ENCODE data around the gene C8G.

C8G gene

DNA sequence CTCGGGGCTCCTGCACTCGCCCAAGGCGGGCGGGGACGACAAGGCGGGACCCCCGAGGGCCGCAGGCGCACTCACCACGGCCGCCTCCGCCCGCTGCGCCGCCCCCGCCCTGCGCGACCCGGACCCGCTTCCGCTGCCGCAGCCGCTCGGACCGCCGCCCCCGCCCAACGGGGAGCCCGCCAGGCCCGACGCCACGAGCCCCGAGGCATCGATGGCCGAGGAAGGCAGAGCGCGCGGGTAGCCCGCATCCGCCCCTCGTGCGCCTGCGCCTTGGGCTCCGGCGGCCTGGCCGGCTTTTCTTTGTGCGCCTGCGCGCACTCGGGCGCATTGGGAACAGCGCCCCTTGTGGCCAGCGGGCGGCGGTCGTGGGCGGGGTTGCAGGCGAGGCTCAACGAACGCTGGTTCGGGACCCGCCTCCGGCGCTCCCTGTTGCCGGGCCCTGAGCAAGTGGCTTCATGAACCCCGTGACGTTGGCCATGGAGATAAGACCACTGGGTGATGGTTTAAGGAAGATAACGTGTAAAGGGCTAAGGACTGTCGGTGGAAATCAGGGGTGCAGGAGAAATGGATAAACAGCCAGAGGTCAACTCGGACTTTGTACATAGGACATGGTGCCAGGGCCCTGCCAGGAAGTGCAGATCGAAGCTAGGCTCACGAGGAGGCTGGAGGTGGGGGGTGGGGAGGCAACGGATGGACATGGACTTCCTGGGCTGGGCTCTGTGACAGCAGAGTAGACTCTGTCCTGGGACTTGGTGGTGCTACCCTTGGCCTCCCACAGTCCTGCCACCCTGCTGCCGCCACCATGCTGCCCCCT, at the start of gene C8G, which contains the start of gene FBXW5:
TSS of gene C8G (plus strand) at position 725 of the 814 bp plus-strand sequence. CDS start at position 803, 78 bp downstream.
TSS of gene FBXW5 (minus strand) at position 220 of the 814 bp plus-strand sequence. CDS start 655 bp downstream, outside the sequence.
- peak; percentile 93 for DNase-seq

DNA sequence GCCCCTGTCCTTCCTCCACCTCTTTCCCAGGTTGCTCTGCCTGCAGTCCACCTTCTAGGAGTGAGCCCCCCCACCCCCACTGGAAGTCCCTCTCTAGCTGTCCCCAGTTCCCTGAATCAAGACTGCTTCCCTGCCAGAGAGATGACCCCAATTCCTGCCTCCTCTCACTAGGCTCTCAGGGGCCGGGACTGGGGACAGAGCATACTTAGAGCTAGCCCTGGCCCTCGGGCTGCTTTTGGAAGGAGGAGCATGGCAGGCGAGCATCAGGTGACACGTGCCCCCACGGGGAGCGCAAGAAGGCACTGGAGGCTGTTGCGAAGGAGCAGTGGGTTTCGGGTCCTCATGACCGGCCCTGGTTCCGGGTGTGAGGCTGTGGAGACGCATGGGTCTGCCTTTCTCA, 49.0 kb upstream of the C8G start:
- no peak for DNase-seq

DNA sequence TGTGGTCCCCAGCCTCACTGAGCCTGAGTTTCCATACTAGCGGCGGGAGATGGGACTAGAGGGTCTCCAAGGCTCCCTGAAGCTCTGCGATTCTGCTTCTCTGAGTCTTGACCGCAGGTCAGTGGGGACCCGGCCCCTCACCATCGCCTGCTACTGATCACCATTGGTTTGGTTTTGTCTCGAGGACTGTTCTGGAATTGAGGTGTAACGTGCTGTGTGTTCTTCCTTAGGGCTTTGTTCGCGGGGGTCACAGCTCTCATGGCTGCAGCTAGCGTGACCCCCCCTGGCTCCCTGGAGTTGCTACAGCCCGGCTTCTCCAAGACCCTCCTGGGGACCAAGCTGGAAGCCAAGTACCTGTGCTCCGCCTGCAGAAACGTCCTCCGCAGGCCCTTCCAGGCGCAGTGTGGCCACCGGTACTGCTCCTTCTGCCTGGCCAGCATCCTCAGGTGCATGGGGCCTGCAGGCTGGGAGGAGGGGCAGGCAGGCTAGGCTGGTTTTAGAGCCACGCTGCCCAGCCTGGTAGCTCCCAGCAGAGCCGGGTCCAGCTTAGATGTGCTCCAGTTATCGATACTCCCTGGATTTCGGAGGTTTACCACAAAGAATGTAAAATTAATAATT, 46.5 kb upstream of the C8G start:
- no peak for DNase-seq

DNA sequence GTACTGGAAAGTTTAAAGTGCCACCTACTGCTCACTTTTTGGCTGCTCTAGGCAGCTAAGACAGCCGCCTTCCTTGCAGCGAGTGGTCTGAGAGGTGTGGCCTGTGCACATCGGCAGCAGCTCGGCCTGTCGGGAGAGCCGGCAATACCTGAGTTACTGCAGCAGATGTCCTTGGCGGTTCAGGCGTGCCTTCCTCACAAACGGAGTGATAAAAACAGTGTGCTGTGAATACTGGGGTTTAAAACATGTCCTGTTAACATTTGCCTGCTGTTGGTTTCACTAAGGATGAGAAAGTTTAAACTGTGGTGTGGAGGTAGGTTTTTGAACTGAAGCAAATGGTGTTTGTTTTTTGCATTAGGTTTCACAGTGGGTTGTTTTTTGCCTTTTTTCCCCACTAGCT, 45.8 kb upstream of the C8G start:
- DNase-seq: no peak

DNA sequence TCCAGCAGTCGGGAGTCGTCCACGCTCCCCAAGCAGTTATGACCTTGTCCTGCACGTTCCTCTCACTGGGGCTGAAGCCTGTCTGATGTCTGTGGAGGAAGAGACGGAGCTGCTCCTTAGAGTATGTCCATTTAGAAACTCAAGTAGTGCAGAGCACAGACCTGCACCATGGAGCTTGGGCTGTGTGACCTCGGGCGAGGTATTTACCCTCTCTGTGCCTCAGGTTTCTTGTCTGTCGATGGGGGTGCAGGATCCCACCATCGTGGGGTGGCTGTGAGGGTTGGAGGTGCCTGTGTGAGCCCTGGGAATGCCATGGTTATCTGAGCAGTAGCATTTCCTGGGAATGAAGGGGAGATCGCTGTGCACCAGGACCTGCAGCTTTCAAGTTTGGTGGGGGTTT, 44.5 kb upstream of the C8G start:
- no peak for DNase-seq

DNA sequence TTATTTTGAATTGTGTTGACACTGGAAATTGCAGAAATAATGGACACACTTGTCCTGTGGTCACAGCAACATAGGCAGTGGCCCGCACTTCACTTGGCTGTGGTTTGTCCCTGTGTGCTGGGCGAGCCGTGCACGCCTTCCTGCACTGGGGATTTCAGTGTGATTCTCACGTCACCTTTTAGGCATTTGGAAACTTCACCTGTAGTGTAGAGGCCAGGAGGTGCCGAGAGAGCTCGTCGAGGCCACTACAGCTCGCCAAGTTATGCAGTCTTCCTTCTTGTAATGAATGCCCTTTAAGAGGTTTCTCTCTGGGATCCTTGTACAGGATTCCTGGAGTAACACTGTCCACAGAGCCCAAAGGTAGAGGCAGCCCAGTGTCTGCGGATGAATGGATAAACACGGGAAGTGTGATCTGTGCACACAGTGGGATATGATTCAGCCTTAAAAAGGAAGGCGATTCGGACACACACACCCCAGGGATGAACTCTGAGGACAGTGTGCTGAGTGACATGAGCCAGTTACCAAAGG, 44.0 kb upstream of the C8G start:
- no peak for DNase-seq

DNA sequence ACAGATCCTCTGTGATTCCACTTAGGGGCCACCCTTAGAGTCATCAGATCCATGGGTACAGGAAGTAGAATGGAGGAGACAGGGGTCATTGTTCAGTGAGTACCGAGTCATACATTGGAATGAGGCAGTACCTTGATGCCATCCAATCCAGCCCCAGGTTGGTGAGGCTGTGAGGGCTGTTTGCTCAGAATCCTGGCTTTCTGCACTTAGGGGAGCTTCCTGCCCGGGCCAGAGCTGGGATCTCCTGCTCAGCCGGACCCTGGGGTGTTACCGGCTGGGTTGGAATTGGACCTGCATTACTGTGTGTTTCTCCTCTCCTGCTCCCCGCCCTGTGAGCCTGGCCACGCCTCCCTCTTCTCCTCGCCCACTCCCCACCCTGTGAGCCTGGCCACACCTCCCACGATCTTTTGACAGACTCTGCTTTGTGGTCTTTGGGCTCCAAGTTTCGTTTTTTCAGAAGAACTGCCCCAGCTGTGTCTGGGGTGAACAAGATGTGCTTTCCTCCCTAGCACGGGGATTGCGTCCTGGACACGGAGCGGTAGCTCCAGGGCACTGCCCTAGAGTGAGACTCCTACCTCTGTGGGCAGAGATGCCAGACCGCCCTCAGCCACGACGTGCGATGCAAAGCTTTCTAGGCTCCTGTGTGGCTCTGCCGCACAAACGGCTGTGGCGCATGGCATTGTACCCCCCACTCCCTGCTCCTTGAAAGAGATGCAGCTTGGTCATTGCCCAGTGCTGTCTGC, 43.4 kb upstream of the C8G start:
- DNase-seq: no peak

DNA sequence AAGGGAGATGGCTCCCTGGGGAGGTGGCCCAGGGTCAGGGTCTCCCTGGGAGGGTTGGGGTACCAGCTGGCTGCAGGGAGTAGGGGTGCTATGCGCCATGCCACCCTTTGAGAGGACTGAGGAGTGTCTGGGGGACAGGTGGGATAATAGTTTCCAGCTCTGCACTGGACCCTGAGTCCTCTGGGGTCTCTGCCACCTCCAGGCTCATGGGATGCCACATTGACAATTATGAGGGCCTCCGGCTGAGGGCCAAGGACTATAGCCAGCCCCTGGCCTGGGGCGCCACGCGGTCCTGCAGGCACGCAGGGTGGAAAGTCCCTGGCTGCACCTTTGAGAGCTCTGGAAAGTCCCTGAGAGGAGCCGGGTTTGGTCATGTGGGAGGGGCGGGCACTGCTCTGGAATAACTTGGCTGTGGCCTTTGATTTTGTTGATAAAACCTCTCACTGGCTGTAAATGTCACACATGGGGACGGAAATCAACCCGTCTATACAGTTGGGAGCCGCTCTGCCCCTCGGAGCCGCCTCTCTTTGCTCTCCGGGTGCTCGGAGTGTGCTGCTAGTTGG, 42.7 kb upstream of the C8G start:
- DNase-seq: no peak

DNA sequence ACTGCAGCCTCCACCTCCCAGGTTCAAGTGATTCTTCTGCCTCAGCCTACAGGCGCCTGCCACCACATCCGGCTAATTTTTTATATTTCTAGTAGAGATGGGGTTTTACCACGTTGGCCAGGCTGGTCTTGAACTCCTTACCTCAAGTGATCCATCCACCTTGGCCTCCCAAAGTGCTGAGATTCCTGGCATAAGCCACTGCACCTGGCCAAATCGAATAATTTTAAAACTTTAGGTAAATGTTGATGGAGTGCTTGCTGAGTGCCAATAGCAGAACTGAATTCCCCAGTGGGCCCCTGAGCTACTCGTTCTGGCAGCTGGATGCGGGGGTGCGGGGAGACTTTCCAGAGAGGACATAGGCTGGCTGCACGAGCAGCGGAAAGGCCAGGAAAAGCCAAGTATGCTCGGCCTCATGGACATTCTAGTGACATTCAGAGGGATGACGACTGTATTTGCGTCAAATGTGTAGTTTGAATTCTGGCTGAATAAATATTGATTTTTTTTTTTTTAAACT, 41.9 kb upstream of the C8G start:
- DNase-seq: no peak

DNA sequence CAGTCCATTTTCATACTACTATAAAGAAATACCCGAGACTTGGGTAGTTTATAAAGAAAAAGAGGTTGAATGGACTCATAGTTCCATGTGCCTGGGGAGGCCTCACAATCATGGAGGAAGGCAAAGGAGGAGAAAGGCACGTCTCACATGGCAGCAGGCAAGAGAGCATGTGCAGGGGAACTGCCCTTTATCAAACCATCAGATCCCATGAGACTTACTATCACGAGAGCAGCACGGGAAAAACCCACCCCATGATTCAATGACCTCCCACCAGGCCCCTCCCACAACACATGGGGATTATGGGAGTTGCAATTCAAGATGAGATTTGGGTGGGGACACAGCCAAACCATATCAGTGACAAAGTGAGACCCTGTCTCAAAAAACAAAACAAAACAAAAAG, 38.8 kb upstream of the C8G start:
- DNase-seq: no peak

DNA sequence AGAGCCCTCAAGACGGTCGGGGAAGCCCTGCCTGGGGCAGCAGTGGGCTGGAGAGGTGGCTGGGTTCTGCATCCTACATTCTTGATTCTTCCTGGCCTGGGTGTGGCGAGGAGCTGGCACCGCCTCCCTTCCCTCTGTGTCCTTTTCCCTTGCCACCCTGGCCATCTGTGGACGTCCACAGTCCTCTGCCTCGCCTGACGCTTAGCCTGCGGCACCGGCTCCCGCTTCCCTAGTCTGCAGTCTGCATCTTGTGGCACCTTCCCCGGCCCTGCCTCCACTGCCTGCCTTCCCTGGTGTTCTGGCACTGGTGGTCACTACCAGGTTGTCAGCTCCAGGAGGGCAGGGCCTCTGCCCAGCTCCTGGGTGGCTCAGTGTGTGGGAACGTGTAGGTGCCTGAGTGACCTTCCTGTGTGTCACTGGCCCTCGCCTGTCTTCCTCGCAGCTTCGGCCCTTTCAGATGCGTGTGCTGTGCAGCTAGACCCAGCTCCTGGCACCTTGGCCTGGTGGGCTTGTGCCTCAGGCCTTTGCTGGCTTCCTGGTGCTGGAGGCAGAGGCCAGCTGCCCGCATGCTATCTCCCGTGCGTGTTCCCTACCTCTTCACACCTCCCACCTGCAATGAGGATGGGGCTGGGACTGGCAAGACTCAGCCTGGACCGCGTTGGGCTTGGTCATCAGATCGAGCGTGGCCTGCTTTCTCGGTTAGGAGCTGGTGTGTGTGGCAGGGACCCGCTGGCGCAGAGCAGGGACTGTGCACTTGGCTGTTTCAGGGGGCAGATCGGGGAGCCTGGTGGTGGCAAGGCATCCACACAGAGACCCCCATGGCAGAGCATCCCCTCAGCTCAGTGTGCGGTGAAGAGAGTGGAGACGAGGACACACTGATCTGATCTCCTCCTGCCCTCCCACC, 37.8 kb upstream of the C8G start:
- DNase-seq: no peak

DNA sequence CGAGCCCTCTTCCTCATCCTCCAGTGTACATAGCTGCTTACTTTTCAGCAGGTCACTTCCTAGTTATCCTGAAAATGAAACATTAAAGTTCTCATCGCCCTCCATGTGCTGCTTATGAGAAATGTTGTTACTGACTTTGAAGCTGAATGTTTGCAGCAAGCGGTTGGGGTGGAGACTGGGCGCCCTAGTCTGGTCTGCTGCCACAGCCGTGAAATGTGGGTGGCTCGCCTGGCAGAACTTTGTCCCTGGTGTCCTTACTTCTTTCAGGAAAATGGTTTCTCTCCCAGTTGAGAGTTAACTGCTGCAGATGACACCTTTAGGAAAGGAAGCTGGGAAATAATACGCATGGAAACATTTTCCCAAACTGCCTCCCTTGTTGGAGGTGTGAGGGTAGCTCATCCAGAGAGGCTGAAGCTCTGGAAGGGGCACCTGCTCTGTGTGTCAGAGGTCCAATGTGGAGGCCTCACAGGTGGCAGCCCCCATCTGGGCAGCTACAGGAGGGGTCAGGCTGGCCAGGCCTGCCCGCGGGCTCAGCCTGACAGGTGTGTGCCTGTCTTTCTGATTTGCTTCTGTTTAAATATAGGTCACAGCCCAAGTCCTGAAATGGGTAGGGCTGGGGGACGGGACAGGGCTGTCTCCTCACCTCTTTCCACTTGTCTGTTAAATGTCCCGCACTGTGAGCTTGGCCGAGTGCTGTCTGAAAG, 34.7 kb upstream of the C8G start:
- no peak for DNase-seq

DNA sequence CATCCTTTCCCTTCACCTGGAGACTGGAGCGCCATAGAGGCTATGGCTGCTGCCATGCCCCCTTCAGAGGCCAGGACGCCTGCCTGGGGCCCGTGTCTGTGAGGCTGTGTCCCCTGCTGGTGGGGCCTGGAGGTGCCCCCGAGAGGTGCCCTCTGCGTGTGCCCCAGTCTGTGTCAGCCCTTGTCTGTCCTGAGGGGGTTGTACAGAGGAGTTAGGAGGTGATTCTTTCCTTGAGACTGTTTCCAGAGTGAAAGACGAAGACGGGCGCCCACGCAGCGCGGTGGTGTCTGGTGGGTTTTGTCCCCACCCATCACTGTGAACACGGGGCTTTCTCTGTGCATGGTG, 34.2 kb upstream of the C8G start:
- no peak for DNase-seq

DNA sequence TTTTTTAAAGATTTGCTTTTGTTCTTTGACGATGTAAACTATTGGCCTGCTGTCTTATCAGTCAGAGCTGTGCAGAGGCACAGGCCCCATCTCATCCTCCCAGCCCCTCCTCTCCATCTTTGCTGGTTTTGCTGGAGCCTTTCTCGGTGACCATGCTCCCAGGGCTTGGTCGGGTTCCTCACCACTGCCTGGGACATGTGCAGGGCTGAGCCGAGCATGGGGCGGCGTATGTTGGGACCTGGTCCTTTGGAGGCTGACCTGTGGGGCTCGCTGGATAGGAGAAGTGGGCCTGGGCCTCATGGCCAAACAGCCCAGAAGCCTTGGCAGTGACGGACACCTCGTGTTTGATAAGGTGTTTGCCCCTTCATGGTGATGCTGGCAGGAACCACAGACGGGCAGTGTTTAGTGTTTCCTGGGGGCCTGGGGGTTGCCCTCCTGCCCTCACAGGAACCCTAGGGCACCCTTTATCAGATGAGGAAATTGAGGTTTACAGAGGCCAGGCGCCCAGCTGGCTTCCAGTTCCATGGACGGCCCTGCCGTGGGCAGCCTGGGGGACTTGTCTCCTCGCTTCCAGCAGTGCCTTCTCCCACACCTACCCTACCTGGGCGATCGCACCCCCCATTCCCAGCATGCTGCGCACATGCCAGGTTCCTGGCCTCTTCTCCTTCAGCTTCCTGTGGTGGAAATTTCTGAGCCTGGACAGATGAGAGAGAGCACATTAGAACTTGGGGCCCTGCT, 31.2 kb upstream of the C8G start:
- no peak for DNase-seq

DNA sequence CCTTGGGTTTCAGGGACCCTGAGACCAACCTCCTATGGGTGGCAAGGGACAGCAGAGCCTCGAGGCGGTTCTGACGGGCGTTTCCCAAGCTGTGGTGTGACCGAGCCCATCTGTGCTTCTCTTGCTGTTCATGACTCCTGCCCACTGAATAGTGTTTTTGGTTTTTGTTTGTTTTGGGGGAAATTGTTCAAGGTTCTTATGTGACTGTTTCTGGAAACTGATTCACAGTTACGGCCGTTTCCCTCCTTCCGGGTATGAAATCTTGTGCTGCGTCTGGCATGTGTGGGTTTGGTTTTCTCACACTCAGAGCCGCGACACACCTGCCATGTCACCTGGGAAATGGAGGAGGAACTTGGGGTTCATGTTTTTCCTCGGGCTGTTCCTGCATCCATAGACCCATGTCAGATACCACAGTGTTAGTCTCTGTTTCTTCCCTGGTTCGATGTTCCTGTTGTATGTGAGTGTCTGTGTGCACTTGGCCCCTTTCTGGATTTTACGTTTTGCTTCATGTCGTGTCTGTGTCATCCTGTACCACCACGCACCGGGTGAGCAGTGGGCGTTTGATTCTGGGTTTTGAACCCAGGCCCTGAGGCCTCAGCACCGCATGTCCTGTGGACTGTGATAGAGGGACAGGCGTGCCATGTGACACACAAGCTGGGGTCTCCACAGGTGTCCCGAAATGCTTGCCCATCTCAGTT, 29.3 kb upstream of the C8G start:
- DNase-seq: no peak

DNA sequence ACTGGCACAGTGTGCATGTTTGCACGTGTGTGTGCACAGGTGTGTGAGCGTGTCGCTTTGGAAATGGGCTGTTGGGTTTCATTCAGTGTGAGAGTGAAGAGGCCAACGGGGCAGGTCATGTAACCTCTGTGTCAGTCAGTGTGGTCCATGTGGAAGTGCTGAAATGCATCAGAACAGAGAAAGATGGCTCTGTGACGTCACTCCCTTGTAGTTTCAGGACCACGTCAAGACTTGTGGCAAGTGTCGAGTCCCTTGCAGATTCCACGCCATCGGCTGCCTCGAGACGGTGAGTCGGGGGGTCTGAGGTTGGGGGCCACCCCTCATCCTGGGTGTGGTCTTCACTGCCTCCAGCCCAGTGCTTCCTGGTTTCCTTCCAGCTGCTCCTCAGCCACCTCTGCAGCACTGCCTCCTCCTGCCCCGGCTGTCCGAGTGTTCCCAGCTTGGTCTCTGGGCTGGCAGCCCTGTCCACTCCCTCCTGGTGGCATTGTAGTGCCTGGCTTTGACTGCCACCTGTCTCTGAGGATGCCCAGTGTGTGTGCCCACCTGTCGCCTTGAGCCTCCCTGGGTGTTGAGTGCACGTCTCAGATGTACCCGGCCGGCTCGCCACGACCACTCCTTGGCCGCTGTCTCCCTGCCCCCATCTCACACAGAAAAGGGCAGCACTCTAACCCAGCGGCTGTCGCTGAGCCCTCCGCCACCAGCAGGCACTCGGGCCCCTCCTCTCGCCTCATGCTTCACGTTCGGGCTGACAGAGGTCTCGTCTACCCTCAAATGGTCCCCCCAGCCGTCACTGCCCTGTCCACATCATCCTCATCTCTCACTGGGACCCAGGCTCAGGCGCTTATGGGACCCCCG, 28.5 kb upstream of the C8G start:
- DNase-seq: no peak

DNA sequence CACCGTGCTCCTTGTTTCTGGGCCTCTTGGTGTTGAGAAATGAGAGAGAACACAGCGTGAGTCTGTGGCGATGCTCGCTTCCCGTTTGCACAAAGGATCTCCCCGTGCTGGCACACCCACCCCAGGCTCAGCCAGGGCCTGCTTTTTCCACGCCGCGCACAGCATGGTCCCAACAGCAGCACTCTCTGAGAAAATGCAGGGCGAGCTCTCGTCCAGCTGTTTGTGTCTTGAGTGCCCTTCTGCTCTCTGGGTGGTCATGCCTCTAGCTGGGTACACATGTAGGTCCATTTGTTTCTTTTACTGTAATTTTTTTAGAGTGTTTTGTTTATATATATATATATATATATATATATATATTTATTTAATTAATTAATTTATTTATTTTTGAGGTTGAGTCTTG, 27.1 kb upstream of the C8G start:
- DNase-seq: no peak

DNA sequence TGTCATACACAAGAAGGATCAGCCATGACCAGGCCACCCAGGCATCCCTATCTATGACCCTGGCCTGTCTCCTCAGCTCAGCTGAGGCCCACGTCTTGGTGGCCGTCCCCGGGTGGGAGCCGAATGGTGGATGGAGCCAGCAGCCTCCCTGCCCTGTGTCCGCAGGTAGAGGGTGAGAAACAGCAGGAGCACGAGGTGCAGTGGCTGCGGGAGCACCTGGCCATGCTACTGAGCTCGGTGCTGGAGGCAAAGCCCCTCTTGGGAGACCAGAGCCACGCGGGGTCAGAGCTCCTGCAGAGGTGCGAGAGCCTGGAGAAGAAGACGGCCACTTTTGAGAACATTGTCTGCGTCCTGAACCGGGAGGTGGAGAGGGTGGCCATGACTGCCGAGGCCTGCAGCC, 25.0 kb upstream of the C8G start:
- no peak for DNase-seq

DNA sequence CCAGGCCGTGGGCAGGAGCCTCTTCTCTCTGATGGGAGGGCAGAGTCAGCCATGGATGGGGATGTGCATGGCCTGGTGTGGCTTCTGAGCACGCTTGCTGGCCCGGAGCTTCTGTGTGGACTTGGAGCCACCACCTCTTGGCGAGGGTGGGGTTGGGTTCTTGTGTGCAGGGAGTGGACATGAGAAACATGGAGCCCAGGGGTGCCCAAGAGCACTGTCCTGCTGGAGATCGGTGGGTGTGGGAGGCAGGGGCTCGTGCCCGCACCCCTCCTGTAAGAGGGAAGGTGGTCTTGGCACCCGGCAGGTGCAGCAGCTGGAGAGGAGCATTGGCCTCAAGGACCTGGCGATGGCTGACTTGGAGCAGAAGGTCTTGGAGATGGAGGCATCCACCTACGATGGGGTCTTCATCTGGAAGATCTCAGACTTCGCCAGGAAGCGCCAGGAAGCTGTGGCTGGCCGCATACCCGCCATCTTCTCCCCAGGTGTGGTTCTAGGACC, 24.3 kb upstream of the C8G start:
- DNase-seq: no peak

All from NCI-H1092 (cell line).